K562 (cell line): ENCODE results near the gene VIM. TPM values are rescaled to one million over a fixed set of nuclear protein-coding genes. Genes with fewer than 3 reads are reported as not detected.

Experiments
- E2F8 ChIP-seq: fragments of 450-650 bp; IDR thresholded peaks from 2 replicates; pipeline ENCODE4 v1.7.1; 2018; ENCODE audit warnings: mild to moderate bottlenecking, low read depth; ENCODE audit not compliant: partially characterized antibody
- ETS2 ChIP-seq: IDR thresholded peaks from 2 replicates; pipeline ENCODE4 v1.6.1; 2016; ENCODE audit warnings: borderline replicate concordance, missing genetic modification characterization, mild to moderate bottlenecking, moderate library complexity, missing compliant biosample characterization; ENCODE audit not compliant: poor library complexity, severe bottlenecking
- IFI16 ChIP-seq: fragments of 250-450 bp; sonication (Bioruptor Pico); IDR thresholded peaks from 2 replicates; pipeline ENCODE4 v2.1.2; 2022; ENCODE audit warnings: mild to moderate bottlenecking, inconsistent platforms
- MYC ChIP-seq, 2 experiments: fragments of 250-450 bp in 1 of 2; sonication (Bioruptor Pico) in 1 of 2; IDR thresholded peaks; 2 replicates each; pipeline versions ENCODE4 v1.5.1 to v1.6.1; 2012 to 2021; ENCODE audit warnings: low read depth in 2 of 2, borderline replicate concordance in 1 of 2, improper control_type of control experiment in 1 of 2, low read length in 1 of 2, mild to moderate bottlenecking in 1 of 2, moderate library complexity in 1 of 2
- NFXL1 ChIP-seq: fragments of 450-650 bp; formaldehyde crosslinking; IDR thresholded peaks from 2 replicates; pipeline ENCODE4 v1.4.0; 2021; ENCODE audit warnings: mild to moderate bottlenecking
- NKRF ChIP-seq: fragments of 450-650 bp; IDR thresholded peaks from 2 replicates; pipeline ENCODE4 v1.6.1; 2016; ENCODE audit warnings: borderline replicate concordance
- POLR2AphosphoS2 ChIP-seq: IDR thresholded peaks from 2 replicates; pipeline ENCODE4 v1.6.1; 2012; ENCODE audit warnings: low read length, improper control_type of control experiment
- POLR2B ChIP-seq: fragments of 450-650 bp; IDR thresholded peaks from 2 replicates; pipeline ENCODE4 v1.6.1; 2018; ENCODE audit warnings: low read depth; ENCODE audit not compliant: partially characterized antibody
- POLR2H ChIP-seq: IDR thresholded peaks from 2 replicates; pipeline ENCODE4 v1.6.1; 2016; ENCODE audit warnings: missing genetic modification characterization, low read depth, mild to moderate bottlenecking, control low read depth, missing compliant biosample characterization, moderate library complexity
- PRPF4 ChIP-seq: fragments of 200-400 bp; formaldehyde crosslinking; IDR thresholded peaks from one replicate; pipeline ENCODE4 v1.6.1; 2017; ENCODE audit warnings: low read length, low read depth, mild to moderate bottlenecking; ENCODE audit not compliant: insufficient read depth, poor library complexity, severe bottlenecking
- ZFX ChIP-seq: sonication (generic); formaldehyde crosslinking; IDR thresholded peaks from 2 replicates; pipeline ENCODE4 v1.8.0; 2022; ENCODE audit warnings: mild to moderate bottlenecking, missing genetic modification reagents, moderate library complexity
- ZNF311 ChIP-seq: fragments of 250-450 bp; sonication (Bioruptor Pico); IDR thresholded peaks from 2 replicates; pipeline ENCODE4 v1.4.0; 2020; ENCODE audit warnings: mild to moderate bottlenecking, moderate library complexity
- ZNF785 ChIP-seq: fragments of 250-450 bp; sonication (Bioruptor Pico); IDR thresholded peaks from 2 replicates; pipeline ENCODE4 v1.4.0; 2020; ENCODE audit warnings: mild to moderate bottlenecking
- polyA plus RNA-seq, 8 experiments: library from polyadenylated mRNA; depleted of rRNA in 4 of 8; stranded (reverse) in 5 of 8; unstranded in 3 of 8; fragments of >200 nt; fragmentation: Nextera tagmentation in 2 of 8; fragmentation: Illumina TruSeq in 1 of 8; extraction: Ambion mirVana in 2 of 8; extraction: Trizol in 1 of 8; gene quantifications; 2 replicates each; pipeline versions ENCODE4 v1.2.1 to v1.2.3, GENCODE V29; 2011 to 2014; ENCODE audit warnings: inconsistent platforms in 1 of 8, missing spikeins in 1 of 8
- total RNA-seq, 7 experiments: library from RNA; depleted of rRNA in 6 of 7; stranded (reverse); fragments of >200 nt in 6 of 7; fragmentation: Illumina TruSeq in 2 of 7; extraction: Trizol in 2 of 7; gene quantifications; 2 replicates each; pipeline versions ENCODE4 v1.2.1 to v1.2.3, GENCODE V29; 2011 to 2021; ENCODE audit warnings: low replicate concordance in 1 of 7
- TF ChIP-seq, protein P1 (sequence below): fragments of 450-650 bp; IDR thresholded peaks from 2 replicates; pipeline ENCODE4 v1.6.1; 2016
- TF ChIP-seq, protein P2 (sequence below), 2 experiments: IDR thresholded peaks; 2 replicates each; pipeline ENCODE4 v1.6.1; 2011; ENCODE audit warnings: borderline replicate concordance in 1 of 2, control low read depth in 1 of 2, low read depth in 1 of 2, low read length in 1 of 2, mild to moderate bottlenecking in 1 of 2, mixed read lengths in 1 of 2, moderate library complexity in 1 of 2; ENCODE audit not compliant: insufficient read depth in 1 of 2, insufficient read length in 1 of 2, poor library complexity in 1 of 2, severe bottlenecking in 1 of 2; ENCODE audit errors: extremely low read depth in 1 of 2

VIM gene
- total and polyA plus RNA-seq, 9 of the 15 experiments (the other 6 are each of a cell fraction or from before 2014, with no cell fraction given), result 86.0 to 621 (median 383) TPM

- TF ChIP-seq ZNF785 (no peak), ETS2 (tag) (no peak), ZFX (CRISPR knock-in tag) (no peak), ZNF311 (CRISPR knock-in tag) (no peak), POLR2AphosphoS2 (peak; percentile 78; the same call in 1 of the 2 replicates), POLR2H (peak; percentile 70), POLR2B (peak; percentile 44), E2F8 (peak; percentile 17), IFI16 (no peak), MYC (IDR thresholded peaks at IDR 0.05; ENCODE audit: low read depth, low read length) (no peak), MYC (CRISPR knock-in tag; IDR thresholded peaks at IDR 0.05; ENCODE audit: borderline replicate concordance, low read depth) (0 out of 2 replicates have a peak, but pooled peaks have one; percentile 53), PRPF4 (no peak), NKRF (no peak), NFXL1 (CRISPR knock-in tag) (no peak)
- TF ChIP-seq, protein P1, sequence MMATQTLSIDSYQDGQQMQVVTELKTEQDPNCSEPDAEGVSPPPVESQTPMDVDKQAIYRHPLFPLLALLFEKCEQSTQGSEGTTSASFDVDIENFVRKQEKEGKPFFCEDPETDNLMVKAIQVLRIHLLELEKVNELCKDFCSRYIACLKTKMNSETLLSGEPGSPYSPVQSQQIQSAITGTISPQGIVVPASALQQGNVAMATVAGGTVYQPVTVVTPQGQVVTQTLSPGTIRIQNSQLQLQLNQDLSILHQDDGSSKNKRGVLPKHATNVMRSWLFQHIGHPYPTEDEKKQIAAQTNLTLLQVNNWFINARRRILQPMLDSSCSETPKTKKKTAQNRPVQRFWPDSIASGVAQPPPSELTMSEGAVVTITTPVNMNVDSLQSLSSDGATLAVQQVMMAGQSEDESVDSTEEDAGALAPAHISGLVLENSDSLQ, result peak; percentile 50; the same call in 1 of the 2 replicates
- TF ChIP-seq, protein P2, sequence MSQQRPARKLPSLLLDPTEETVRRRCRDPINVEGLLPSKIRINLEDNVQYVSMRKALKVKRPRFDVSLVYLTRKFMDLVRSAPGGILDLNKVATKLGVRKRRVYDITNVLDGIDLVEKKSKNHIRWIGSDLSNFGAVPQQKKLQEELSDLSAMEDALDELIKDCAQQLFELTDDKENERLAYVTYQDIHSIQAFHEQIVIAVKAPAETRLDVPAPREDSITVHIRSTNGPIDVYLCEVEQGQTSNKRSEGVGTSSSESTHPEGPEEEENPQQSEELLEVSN (IDR thresholded peaks at IDR 0.05; ENCODE audit: borderline replicate concordance in 1 of 2, extremely low read depth in 1 of 2, insufficient read depth in 1 of 2, insufficient read length in 1 of 2, low read depth in 1 of 2, low read length in 1 of 2, poor library complexity in 1 of 2, severe bottlenecking in 1 of 2), result no peak
These were observed 10.6 kb downstream of the VIM start (continued) for GRCh38 chr10:17238445-17239291.
